NCI-H146 (cell line): ENCODE results near the gene ENTREP1.
"Not testable (repeated sequence)": the region's sequence is repeated elsewhere in the genome, so short reads cannot be mapped to it uniquely, and the experiment has no call there.

Experiments used
- DNase-seq: peaks from one replicate; lab custom pipeline; 2025; lab: John Stamatoyannopoulos, UW

The ENTREP1 gene

GRCh38 chr9:69371001-69371400 is 46.0 kb downstream of the ENTREP1 start:
- DNase-seq = no peak

- DNase-seq = no peak
These were observed 51.6 kb downstream of the ENTREP1 start for GRCh38 chr9:69376651-69377050.

GRCh38 chr9:69377291-69377690 is 52.3 kb downstream of the ENTREP1 start:
- no peak for DNase-seq

- peak; percentile 3 for DNase-seq
These were observed 53.0 kb downstream of the ENTREP1 start for GRCh38 chr9:69377981-69378380.

- DNase-seq = no peak
These were observed 54.4 kb downstream of the ENTREP1 start for GRCh38 chr9:69379270-69379982.

- no peak for DNase-seq
These were observed 55.3 kb downstream of the ENTREP1 start for GRCh38 chr9:69380301-69380700.

- DNase-seq = no peak
These were observed 55.8 kb downstream of the ENTREP1 start for GRCh38 chr9:69380811-69381210.

- DNase-seq = no peak
These were observed 57.1 kb downstream of the ENTREP1 start for GRCh38 chr9:69382135-69382534.

GRCh38 chr9:69385581-69386033 is 60.6 kb downstream of the ENTREP1 start:
- peak; percentile 75 for DNase-seq

- DNase-seq = no peak
These were observed 61.6 kb downstream of the ENTREP1 start for GRCh38 chr9:69386651-69387050.

GRCh38 chr9:69388596-69388995 is 63.6 kb downstream of the ENTREP1 start:
- DNase-seq = no peak

- DNase-seq = peak; percentile 3
These were observed 64.5 kb downstream of the ENTREP1 start for GRCh38 chr9:69389437-69389995.

GRCh38 chr9:69391487-69391886 is 66.5 kb downstream of the ENTREP1 start:
- no peak for DNase-seq

GRCh38 chr9:69391946-69392345 is 66.9 kb downstream of the ENTREP1 start:
- no peak for DNase-seq

GRCh38 chr9:69392826-69393225 is 67.8 kb downstream of the ENTREP1 start:
- no peak for DNase-seq

- DNase-seq = no peak
These were observed 68.4 kb downstream of the ENTREP1 start for GRCh38 chr9:69393425-69393824.

- DNase-seq = no peak
These were observed 70.7 kb downstream of the ENTREP1 start for GRCh38 chr9:69395718-69396117.

- DNase-seq = no peak
These were observed 71.7 kb downstream of the ENTREP1 start for GRCh38 chr9:69396759-69397158.

GRCh38 chr9:69397384-69398214 is 72.6 kb downstream of the ENTREP1 start:
- DNase-seq = no peak

- DNase-seq = no peak
These were observed 75.5 kb downstream of the ENTREP1 start for GRCh38 chr9:69400470-69400869.

- not testable (repeated sequence) for DNase-seq
These were observed 84.9 kb downstream of the ENTREP1 start for GRCh38 chr9:69409936-69410335.

GRCh38 chr9:69411246-69411645 is 86.2 kb downstream of the ENTREP1 start:
- DNase-seq = no peak
